BJ (cell line): ENCODE results near the gene GSN. TPM values are rescaled to one million over a fixed set of nuclear protein-coding genes. Genes with fewer than 3 reads are reported as not detected.

Experiments
- CTCF ChIA-PET: fragments of 350-600 bp; formaldehyde crosslinking; extraction: SDS; loops from one replicate; lab custom pipeline; 2021; ENCODE audit warnings: antibody characterized with exemption, inconsistent platforms; lab: Yijun Ruan, JAX
- POLR2A ChIA-PET: fragments of 300-600 bp; sonication (Branson Sonifier 250); formaldehyde crosslinking; extraction: SDS; loops from one replicate; lab custom pipeline; 2021; ENCODE audit warnings: antibody characterized with exemption; lab: Charles Lee
- DNase-seq: peaks from one replicate; pipeline ENCODE4 v3.0.0-alpha.2; 2011; ENCODE audit warnings: low read depth
- H3K27me3 ChIP-seq: 2 replicates; pipeline ENCODE4 v1.6.0; 2011; ENCODE audit warnings: low read length; ENCODE audit not compliant: control insufficient read depth, insufficient read depth
- H3K36me3 ChIP-seq: 2 replicates; pipeline ENCODE4 v1.5.1; 2011; ENCODE audit warnings: low read length; ENCODE audit not compliant: control insufficient read depth, insufficient read depth
- H3K4me3 ChIP-seq: 2 replicates; pipeline ENCODE4 v1.5.1; 2011; ENCODE audit warnings: low read depth, mild to moderate bottlenecking, control low read depth, low read length
- CTCF ChIP-seq: IDR thresholded peaks from 2 replicates; pipeline ENCODE4 v1.5.1; 2011; ENCODE audit warnings: low read depth, mild to moderate bottlenecking, control low read depth, inconsistent platforms, low read length, moderate library complexity; ENCODE audit not compliant: insufficient read depth
- polyA plus RNA-seq: library from polyadenylated mRNA; depleted of rRNA; stranded (reverse); fragments of >200 nt; gene quantifications from 2 replicates; pipeline ENCODE4 v1.2.3, GENCODE V29; 2011

Gene GSN
- polyA plus RNA-seq, 1 experiment: 765 TPM

GRCh38 chr9:121235512-121235911 lies 32.5 kb upstream of the GSN start:
- H3K27me3 ChIP-seq: no peaks in the 10 kb centered on the region
- H3K4me3 ChIP-seq: no peak overlapping the region
- DNase-seq: no peak
- ChIA-PET POLR2A (no interaction called here), CTCF (interaction anchor here (0.6 to 4.7 kb wide), 6 partner anchors 10 to 163 kb away, joined by 3 to 15 read pairs (median 6); no protein-coding TSS in a partner anchor)
- H3K36me3 ChIP-seq: no peaks in the 10 kb centered on the region
- no peak for TF ChIP-seq CTCF

GRCh38 chr9:121237916-121238315 lies 30.0 kb upstream of the GSN start:
- DNase-seq: no peak
- CTCF ChIA-PET: interaction anchor here (1.4 to 1.6 kb wide), 2 partner anchors 8 to 21 kb away, joined by 3 to 5 read pairs; no protein-coding TSS in a partner anchor
- POLR2A ChIA-PET: no interaction called here
- H3K36me3 ChIP-seq: no peaks in the 10 kb centered on the region
- no peak for TF ChIP-seq CTCF
- H3K27me3 ChIP-seq: no peaks in the 10 kb centered on the region
- H3K4me3 ChIP-seq: no peak overlapping the region

GRCh38 chr9:121239071-121239470 lies 28.9 kb upstream of the GSN start:
- CTCF ChIA-PET: interaction anchor here (1.1 kb wide), 1 partner anchor 9 kb away, joined by 3 read pairs; no protein-coding TSS in a partner anchor
- DNase-seq: no peak

GRCh38 chr9:121239851-121240250 lies 28.1 kb upstream of the GSN start:
- H3K4me3 ChIP-seq: no peak overlapping the region
- H3K36me3 ChIP-seq: no peaks in the 10 kb centered on the region
- DNase-seq: no peak
- CTCF ChIA-PET: interaction anchor here (1.2 kb wide), 1 partner anchor 32 kb away, joined by 3 read pairs; no protein-coding TSS in a partner anchor
- no peaks in the 10 kb centered on the region for H3K27me3 ChIP-seq
- POLR2A ChIA-PET: no interaction called here
- TF ChIP-seq CTCF: no peak

More at GRCh38 chr9:121239071-121239470, 28.9 kb upstream of the GSN start:
- H3K36me3 ChIP-seq: no peaks in the 10 kb centered on the region
- no peaks in the 10 kb centered on the region for H3K27me3 ChIP-seq
- TF ChIP-seq CTCF: no peak
- POLR2A ChIA-PET: no interaction called here
- no peak overlapping the region for H3K4me3 ChIP-seq

GRCh38 chr9:121240472-121241135 lies 27.4 kb upstream of the GSN start:
- Histone ChIP-seq H3K27me3 (no peaks in the 10 kb centered on the region), H3K4me3 (no peak overlapping the region), H3K36me3 (no peaks in the 10 kb centered on the region)
- no peak for TF ChIP-seq CTCF
- CTCF ChIA-PET: interaction anchor here (0.6 to 1.3 kb wide), 8 partner anchors 13 to 501 kb away, joined by 3 to 4 read pairs (median 3); partner anchors contain the start of gene GSN
- POLR2A ChIA-PET: no interaction called here
- no peak for DNase-seq
